GM18499 (cell line): ENCODE results near the gene ICE2.

Source experiments
- ATAC-seq: cut with Tn5 transposase; IDR thresholded peaks from one replicate; pipeline ENCODE4 v1.9.1; 2021; ENCODE audit warnings: moderate number of reproducible peaks; ENCODE audit not compliant: insufficient read depth, unreplicated experiment

ICE2 gene

DNA sequence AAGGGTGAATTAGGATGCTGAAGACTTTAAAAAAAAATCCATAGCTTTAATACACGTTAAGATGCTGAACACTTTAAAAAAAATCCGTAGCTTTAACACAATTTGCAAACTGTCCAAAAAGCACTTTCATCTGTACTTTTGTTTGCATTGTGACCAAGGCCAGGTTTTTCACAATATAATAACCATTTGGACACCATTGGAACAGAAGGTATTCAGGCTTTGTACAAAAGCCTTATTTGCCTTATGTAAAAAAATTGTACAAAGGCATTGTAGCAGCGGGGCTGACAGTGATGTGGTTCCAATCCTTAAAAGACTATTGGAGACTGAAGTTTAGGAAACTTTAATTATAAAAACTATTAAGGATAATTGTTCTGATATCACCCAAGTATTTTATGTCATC, 15.2 kb upstream of the ICE2 start:
- ATAC-seq = no peak

- no peak for ATAC-seq
These were observed 14.2 kb upstream of the ICE2 start for GRCh38 chr15:60493166-60493565.

DNA sequence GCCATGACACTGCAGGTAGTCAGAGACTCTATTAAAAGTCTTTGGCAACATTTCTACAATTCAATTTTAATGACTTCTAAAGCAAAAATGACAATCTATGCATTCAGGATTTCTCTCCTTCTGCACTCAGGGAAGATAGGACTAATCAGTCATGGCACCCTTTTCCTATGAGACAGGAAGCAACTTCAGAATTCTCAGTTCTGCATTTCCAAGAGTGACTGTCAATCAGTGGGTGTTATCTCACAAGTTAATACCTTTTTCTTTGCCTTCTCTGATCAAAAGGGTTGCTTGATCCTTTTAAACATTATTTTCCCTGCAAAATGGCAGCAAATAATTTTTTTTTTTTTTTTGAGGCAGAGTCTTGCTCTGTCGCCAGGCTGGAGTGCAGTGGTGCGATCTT, 7.8 kb upstream of the ICE2 start:
- no peak for ATAC-seq

DNA sequence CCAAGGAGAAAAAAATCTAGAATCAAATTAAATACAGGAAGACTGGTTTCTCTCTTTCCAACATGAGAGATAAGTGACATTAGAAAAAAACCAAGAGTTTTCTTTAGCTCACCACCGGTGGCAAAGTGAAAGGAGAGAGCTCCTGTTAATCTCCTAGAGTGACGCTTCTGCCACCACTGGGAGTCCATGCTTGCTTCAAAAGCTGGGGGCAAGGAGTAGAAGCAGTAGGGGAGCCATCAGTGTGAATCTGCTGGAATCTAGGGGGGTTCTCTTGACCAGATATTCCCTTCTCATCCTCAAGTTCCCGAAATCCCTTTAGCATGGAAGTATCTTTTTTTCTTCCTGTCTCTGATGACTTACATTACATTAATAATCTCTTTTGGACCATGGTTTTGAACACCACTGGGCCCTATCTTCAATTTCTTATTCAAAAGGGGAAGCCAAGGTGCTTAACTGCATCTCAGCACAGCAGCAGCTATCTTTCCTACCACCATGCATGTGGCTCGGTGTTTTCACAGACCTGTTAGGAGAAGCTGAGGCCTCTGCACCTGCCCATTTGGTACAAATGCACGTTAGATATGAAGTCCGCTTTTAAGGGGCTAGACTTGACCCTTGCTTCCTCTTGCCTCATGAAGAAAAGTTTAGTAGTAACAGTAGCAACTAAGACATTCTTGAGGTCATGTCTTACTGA, 6.6 kb upstream of the ICE2 start:
- ATAC-seq = no peak

GRCh38 chr15:60483042-60483441, 4.1 kb upstream of the ICE2 start:
- ATAC-seq = no peak

GRCh38 chr15:60480888-60481287, 1.9 kb upstream of the ICE2 start:
- ATAC-seq = no peak

GRCh38 chr15:60480149-60480548, 1.2 kb upstream of the ICE2 start:
- no peak for ATAC-seq

GRCh38 chr15:60479361-60480110, 594 bp upstream of the ICE2 start:
- ATAC-seq = no peak

- no peak for ATAC-seq
These were observed 901 bp downstream of the ICE2 start for GRCh38 chr15:60477916-60478565.

DNA sequence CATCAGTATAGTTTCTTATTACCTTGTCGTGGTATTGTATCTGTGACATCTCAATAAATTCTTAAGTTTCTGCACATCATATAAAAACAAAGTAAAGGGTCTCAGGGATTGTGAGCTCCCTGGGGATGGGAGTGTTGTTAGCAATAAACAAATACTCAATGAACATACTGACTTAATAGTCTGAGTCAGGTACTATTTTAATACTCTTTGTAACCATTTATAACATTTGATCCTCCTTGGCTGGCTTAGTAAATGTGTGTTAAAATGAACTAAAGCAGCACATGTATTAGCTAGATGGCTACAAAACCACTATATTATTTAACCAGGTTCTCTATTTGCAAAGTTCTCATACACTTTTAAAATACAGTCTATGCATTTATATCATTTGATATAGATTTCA, 1.8 kb downstream of the ICE2 start:
- ATAC-seq = no peak

DNA sequence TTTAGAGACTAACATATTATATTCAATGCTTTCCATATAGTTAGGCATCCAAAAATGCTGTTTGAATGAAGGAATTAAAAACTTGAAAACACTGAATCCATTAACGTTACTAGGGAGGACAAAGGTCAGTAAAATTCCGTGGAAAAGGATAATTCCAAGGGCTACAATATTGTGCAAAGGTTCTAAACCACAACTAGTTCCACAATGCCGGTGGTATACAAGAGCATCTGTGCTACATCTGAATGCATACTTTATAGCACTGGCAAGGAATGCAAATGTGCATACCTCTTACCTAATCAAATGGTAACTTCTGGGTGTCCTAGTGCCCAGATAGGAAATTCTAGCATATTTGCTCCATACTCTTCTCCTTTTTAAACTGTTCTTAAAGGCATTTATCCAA, 2.2 kb downstream of the ICE2 start:
- ATAC-seq = no peak

DNA sequence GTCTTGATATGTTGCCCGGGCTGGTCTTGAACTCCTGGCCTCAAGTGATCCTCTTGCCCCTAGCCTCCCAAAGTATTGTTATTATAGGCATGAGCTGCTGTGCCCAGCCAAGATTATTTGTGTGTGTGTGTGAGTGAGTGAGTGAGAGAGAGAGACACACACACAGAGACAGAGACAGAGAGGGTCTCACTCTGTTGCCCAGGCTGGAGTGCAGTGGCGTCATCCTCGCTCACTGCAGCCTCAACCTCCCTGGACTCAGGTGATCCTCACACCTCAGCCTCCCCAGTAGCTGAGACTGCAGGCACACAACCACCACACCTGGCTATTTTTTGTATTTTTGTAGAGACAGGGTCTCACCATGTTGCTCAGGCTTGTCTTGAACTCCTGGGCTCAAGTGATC, 5.8 kb downstream of the ICE2 start:
- ATAC-seq = no peak

GRCh38 chr15:60471314-60471713, 7.6 kb downstream of the ICE2 start:
- ATAC-seq = no peak

- no peak for ATAC-seq
These were observed 8.9 kb downstream of the ICE2 start for GRCh38 chr15:60469893-60470641.

DNA sequence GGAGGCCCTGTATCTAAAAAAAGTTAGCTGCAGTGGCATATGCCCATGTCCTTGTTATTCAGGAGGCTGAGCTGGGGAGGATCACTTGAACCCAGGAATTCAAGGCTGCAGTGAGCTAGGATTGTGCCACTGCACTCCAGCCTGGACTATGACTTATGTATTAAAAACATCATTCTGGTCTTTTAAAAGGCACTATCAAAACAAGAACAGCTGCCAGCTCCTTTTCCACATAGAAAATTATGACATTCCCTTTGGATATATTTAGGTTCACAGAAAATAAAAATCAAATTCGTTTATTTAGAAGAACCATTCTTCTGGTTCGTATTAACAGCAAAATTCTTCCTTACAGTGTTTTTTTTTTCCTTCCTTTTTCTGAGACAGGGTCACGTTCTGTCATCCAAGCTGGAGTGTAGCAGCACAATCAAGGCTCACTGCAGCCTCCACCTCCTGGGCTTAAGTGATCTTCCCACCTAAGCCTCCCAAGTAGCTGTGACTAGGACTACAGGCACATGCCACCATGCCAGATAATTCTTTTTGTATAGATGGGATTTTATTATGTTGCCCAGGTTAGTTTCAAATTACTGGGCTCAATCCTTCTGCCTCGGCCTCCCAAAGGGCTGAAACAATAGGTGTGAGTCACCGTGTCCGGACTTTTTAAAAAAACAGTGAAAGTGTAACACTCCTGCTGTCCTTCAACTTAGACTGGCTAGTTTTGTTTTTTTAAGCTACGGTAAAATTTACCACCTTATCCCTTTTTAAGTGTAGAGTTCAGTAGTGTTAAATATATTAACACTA, 13.9 kb downstream of the ICE2 start:
- no peak for ATAC-seq

GRCh38 chr15:60462027-60462426, 16.9 kb downstream of the ICE2 start:
- ATAC-seq = no peak

DNA sequence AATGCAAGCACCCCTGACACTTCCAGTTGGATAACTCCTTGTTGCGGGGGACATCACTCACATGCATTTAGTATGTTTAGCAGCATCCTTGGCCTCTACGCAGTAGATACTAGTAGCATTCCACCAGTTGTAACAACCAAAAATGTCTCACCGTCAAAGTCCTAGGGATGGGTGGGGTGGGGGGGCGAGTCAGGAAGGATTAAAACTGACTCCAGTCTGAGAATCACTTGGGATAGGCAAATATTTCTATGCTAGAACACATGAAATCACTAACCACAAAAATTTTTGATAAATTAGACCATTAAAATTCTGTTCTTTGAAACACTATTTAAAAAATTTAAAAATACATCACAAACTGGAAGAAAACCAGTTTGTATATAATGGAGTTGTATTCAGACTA, 18.0 kb downstream of the ICE2 start:
- ATAC-seq = no peak

- ATAC-seq = no peak
These were observed 20.2 kb downstream of the ICE2 start for GRCh38 chr15:60458721-60459120.

DNA sequence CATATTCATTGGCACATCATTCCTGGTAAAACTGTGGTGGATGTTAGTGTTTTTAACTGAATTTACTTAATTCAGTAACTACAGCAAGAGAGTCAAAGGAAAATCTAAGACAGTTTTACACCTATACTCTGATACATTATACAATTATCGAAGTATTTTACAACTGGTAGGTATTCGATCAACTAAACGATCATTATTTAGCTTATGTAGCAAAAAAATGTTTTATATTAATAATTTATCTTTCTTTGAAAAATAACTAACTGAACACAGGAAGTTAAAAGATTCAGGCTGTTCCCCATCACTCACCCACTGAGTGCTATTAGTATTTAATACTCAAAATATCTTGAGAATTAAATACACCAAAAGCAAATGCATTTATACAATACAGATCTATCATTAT, 21.0 kb downstream of the ICE2 start:
- ATAC-seq = no peak

GRCh38 chr15:60454824-60455223, 24.1 kb downstream of the ICE2 start:
- no peak for ATAC-seq
